Embryonic facial prominence (tissue), 1 donor: ENCODE measurements around the gene LIN7A.

ENCODE experiments used
- DNase-seq: peaks from one replicate; pipeline ENCODE4 v3.0.0-alpha.2; 2016; ENCODE audit errors: extremely low spot score

The LIN7A gene

GRCh38 chr12:80860206-80860605, 77.5 kb downstream of the LIN7A start:
- no peak for DNase-seq

DNA sequence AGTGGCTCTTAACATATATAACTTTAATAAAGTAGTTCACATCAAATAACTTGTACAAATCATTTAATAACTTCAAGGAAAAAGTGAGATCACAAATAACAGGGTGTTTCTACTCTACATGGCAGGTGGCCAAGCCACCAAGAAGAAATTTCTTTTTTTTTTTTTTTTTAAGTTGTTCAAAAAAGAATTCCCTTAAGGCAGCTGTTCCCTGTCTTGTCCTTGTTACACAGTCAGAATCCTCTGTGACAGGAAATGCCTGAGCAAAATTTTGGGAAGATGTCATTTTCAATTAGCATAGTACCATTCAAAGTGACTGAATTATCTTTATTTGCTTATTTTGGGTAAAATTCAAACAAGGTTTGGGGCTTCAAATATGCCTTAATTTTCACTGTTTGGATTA, 79.4 kb downstream of the LIN7A start:
- no peak for DNase-seq

DNA sequence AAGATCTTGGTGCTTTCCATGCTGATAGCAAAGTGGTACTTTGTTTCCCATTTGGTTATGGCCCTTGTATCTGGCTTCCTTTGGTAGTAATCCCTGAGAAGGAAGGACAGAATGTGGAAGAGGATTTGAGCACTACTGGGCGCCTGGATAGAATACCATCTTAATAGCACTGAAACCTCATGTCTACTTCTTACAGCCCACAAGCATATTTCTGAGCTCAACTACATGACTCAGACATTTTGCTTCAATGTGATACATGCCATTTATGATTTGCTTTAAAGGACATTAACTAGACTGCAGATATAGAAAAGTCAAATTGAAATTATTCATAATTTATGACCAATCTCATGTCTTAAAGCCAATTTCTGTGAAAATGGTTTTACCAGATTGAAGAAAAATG, 80.4 kb downstream of the LIN7A start:
- DNase-seq: no peak

DNA sequence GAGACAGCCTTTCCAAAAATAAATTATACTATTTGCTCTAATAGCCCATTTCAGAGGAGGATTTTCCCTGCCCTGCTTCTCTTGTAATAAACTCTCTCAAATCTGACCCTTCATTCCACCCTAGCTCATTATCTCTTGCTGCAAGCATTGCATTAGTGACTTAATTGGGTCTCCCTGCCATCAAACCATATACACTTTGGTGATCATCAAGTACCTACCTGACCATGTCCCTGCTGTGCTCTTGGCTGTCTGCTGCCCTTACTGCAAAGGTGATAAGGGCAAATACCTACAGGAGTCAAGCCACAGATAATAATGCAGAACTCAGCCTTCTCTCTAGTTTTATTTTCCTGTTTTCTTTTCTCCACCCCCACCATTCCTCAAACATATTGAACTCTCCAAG, 88.4 kb downstream of the LIN7A start:
- no peak for DNase-seq

- no peak for DNase-seq
Measured at GRCh38 chr12:80848858-80849257, 88.9 kb downstream of the LIN7A start.

GRCh38 chr12:80847575-80847974, 90.2 kb downstream of the LIN7A start:
- no peak for DNase-seq

- no peak for DNase-seq
Measured at GRCh38 chr12:80846952-80847351, 90.8 kb downstream of the LIN7A start.

DNA sequence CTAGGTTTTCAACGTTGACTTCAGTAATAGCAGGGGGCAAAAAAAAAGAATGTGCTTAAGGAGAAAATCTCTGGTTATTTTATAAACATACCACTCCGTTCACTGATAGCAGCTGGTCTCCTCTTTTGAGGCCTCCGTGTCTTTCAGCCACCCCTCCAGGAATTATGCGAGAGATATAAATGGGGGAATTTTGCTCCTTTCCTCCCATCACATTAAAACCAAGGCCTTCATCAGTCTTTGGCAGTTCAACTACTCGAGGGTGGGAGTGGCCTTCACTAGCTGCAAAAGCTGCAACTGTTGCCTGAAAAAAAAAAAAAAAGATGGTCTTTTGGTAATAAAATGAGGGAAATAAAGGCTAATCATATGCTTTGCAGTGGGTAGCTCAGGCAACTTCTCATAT, 92.1 kb downstream of the LIN7A start:
- no peak for DNase-seq

- no peak for DNase-seq
Measured at GRCh38 chr12:80843969-80844368, 93.8 kb downstream of the LIN7A start.

GRCh38 chr12:80838708-80839107, 99.0 kb downstream of the LIN7A start:
- DNase-seq: no peak

- no peak for DNase-seq
Measured at GRCh38 chr12:80838024-80838658, 99.6 kb downstream of the LIN7A start.

DNA sequence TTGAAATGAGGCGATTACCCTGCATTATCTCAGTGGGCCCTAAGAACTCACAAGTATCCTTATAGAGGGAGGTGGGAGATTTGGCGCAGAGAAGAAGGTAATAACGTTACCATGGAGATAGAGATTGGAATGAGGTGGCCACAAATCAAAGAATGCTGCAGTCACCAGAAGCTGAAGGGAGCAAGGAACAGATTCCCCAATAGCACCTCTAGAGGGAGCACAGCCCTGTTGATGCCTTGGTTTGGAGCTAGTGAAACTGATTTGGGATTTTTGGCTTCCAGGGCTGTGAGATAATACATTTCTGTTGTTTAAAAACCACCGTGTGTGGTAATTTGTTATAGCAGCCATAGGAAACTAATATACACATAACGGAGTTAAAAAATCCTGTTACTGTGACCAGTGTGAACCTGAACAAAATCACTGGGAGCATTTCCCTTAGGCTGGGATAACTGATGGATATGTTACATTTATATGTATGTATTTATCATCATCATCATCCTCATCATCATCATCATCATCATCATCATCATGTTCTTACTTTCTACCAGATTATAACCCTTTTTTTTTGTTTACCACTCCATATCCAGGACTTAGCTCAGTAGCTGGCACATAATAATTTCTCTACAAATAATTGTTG, 100.3 kb downstream of the LIN7A start:
- DNase-seq: no peak

DNA sequence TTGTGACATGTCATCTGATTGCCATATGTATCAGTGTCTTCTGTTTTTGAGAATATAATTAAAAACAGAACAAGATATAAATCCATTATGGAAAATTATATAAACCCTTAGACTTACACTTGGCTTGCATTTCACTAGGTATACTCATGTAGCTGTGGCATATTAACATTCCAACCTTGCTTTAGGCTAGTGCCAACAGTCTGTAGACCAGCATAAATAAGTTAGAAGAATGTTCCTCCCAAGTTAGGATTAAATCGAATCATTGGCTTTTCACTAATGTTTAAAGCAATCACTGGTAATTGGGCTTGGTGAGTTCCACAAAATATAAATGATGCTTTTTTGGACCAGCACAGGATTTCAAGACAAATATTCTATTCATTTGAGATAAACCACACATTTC, 103.0 kb downstream of the LIN7A start:
- DNase-seq: no peak

DNA sequence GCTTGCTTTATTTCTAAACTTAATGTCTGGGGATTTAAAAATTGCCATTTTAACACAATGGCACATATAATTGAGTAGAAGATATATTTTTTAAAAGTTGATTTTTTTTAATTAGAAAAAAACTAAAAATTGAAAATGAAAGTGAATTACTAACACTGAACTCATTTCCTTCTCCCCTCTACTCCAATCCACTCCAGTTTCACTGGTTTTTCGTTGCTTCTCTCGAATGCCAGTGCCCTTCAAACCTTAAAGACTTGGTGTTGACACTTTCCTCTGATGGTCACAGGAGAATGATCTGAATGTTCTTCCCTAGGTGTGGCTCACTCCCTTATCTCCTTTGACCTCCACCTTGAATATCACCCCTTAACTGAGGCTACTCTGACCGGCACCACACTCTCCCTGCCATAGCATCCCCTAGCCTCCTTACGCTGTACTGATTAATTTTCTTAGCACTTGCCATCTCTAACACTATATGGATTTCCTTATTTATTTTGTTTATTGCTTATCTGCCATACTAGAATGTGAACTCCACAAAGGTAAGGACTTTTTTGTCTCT, 107.1 kb downstream of the LIN7A start:
- no peak for DNase-seq

- no peak for DNase-seq
Measured at GRCh38 chr12:80829767-80830166, 108.0 kb downstream of the LIN7A start.

DNA sequence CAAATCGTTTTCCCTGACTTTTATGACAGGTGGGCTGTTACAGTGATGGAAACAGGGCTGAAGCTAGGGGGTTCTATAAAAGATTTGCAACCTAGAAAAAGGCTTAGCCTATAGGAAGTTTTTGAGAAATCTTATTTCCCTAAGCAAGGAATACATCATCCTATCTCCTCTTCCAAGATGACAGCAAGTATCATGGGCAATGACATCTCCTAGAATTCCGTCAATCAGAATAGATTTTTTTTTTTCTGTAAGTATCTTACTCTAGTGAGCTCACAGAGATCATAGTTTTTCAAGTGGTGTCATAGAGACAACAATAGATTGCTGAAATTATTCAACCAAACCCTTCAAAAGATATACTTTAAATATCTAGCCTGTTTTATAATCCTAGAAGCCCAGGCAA, 112.2 kb downstream of the LIN7A start:
- DNase-seq: no peak

GRCh38 chr12:80823393-80823792, 114.3 kb downstream of the LIN7A start:
- DNase-seq: no peak

- no peak for DNase-seq
Measured at GRCh38 chr12:80821513-80822000, 116.2 kb downstream of the LIN7A start.

DNA sequence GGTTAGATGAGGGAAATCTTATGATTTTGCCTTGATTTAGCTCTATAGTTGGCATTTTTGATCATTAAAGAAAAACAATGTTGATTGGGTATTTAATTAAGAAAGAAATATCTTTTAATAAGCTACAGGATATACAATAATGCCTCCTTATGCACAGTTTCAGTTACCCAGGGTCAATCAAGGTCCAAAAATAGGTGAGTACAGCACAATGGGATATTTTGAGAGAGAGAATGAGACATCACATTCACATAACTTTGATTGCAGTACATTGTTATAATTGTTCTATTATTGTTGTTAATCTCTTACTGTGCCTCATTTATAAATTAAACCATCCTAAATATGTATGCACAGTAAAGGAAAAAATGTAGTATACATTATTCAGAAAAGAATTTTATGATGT, 118.9 kb downstream of the LIN7A start:
- DNase-seq: no peak

DNA sequence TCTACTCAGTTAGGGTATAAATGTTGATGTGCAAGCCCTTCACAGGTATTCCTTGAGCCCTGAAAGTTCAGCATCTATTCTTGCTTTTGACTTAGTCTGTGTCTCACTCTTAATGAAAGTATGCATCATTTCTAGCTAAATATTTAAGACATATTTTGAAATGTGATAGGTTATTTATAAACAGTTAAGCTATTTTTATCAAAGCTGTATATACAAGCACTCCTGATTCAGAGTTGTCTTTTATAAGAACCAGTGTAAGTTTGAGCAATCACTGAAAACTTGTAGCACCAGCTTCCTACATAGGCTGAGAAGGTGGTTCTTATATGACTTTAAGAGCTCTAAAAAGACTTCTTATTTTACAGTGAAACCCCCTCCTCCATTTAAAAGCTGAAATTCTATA, 122.4 kb downstream of the LIN7A start:
- DNase-seq: no peak

GRCh38 chr12:80814453-80814852, 123.3 kb downstream of the LIN7A start:
- no peak for DNase-seq

GRCh38 chr12:80813820-80814219, 123.9 kb downstream of the LIN7A start:
- no peak for DNase-seq

DNA sequence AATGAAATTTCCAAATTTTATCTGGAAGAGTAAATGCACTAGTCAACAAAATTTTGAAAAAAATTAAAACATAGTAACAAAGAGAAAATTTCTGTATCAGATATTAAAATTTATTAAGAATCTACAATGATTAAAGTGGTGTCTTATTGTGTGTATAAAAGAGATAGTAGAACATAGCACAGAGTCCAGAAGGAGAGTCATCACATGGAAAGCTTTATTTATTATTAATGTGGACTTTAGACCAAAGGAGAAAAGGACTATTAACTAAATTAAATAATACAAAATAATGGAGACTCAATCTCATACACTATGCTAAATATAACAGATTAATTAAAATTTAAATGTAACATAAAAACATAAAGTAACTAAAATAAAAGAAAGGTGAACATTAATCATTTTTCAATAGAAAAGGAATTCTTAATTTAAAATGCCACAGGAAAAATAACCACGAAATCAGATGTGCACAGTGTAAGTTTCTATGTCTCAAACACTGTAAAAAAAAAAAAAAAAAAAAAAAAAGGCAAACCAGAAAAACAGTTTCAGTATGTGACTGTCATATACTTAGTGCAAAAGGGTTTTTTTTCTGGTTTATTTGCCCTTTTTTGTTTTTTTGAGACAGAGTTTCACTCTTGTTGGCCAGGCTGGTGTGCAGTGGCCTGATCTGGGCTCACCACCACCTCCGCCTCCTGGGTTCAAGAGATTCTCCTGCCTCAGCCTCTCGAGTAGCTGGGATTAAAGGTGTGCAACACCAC, 125.6 kb downstream of the LIN7A start:
- no peak for DNase-seq
